Liver (tissue), 3 donors: Measurements from ENCODE around the gene MN1.

Experiments
- EGR1 ChIP-seq, 2 donors: IDR thresholded peaks; 2 replicates each; pipeline ENCODE4 v1.6.1; 2016 to 2018; ENCODE audit warnings: antibody characterized with exemption in 2 of 2, low read depth in 2 of 2
- GABPA ChIP-seq, 2 donors: IDR thresholded peaks in 1 of 2; conservative IDR thresholded peaks in 1 of 2; 2 replicates each; pipeline ENCODE4 v1.6.1; 2016; ENCODE audit warnings: antibody characterized with exemption in 2 of 2, mild to moderate bottlenecking in 1 of 2, moderate library complexity in 1 of 2
- HNF4A ChIP-seq, 2 donors: conservative IDR thresholded peaks; 2 replicates each; pipeline ENCODE4 v1.6.1; 2016; ENCODE audit warnings: antibody characterized with exemption in 2 of 2, mild to moderate bottlenecking in 2 of 2
- JUND ChIP-seq, 2 donors: IDR thresholded peaks; 2 replicates each; pipeline ENCODE4 v1.6.1; 2016; ENCODE audit warnings: antibody characterized with exemption in 2 of 2
- MAX ChIP-seq: IDR thresholded peaks from 2 replicates; pipeline ENCODE4 v1.6.1; 2016; ENCODE audit warnings: antibody characterized with exemption
- REST ChIP-seq: IDR thresholded peaks from 2 replicates; pipeline ENCODE4 v1.6.1; 2016; ENCODE audit warnings: antibody characterized with exemption, mild to moderate bottlenecking
- SP1 ChIP-seq: IDR thresholded peaks from 2 replicates; pipeline ENCODE4 v1.6.1; 2018; ENCODE audit warnings: antibody characterized with exemption, mild to moderate bottlenecking
- TAF1 ChIP-seq: conservative IDR thresholded peaks from 2 replicates; pipeline ENCODE4 v1.6.1; 2016; ENCODE audit warnings: antibody characterized with exemption, mild to moderate bottlenecking
- YY1 ChIP-seq: IDR thresholded peaks from 2 replicates; pipeline ENCODE4 v1.6.1; 2016; ENCODE audit warnings: antibody characterized with exemption, mild to moderate bottlenecking
- ZBTB33 ChIP-seq: IDR thresholded peaks from 2 replicates; pipeline ENCODE4 v1.6.1; 2016; ENCODE audit warnings: antibody characterized with exemption
- TF ChIP-seq, protein P1 (sequence below): fragments of 150-350 bp; IDR thresholded peaks from 2 replicates; pipeline ENCODE4 v1.5.1; 2017; ENCODE audit warnings: improper control_type of control experiment, low read depth, low read length; ENCODE audit not compliant: missing input control
- TF ChIP-seq, protein P2 (sequence below): IDR thresholded peaks from 2 replicates; pipeline ENCODE4 v1.6.1; 2016; ENCODE audit warnings: antibody characterized with exemption
- donor health status: healthy.
- donor health status: healthy.

DNA sequence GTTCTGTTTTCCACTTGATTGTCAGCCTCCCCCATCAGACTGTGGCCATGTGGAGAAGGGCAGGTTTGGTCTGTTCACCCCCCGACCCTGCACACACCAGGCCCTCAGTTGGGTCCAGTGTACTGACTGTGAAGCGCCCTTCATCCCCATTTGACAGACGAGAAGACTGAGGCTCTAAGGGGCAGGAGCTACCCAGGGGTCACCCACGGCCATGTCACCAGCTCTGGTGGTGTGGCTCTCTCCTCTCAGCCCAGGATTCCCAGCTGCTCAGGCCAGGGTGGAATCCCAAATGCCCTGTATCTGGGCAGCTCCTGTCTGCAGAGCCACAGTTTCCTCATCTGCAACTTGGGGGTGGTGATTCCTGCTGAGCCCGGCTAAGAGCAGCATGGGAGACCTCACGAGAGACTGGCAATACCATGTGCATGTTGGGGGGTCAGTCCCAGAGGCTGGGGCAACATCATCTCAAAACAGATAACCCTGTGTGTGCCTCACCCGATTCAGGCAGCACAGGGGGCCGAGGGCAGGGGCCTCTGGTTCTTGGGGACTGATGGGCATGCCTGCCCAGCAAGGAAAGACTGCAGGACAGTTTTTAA is 46.6 kb downstream of the MN1 start:
- TF ChIP-seq, protein P1, sequence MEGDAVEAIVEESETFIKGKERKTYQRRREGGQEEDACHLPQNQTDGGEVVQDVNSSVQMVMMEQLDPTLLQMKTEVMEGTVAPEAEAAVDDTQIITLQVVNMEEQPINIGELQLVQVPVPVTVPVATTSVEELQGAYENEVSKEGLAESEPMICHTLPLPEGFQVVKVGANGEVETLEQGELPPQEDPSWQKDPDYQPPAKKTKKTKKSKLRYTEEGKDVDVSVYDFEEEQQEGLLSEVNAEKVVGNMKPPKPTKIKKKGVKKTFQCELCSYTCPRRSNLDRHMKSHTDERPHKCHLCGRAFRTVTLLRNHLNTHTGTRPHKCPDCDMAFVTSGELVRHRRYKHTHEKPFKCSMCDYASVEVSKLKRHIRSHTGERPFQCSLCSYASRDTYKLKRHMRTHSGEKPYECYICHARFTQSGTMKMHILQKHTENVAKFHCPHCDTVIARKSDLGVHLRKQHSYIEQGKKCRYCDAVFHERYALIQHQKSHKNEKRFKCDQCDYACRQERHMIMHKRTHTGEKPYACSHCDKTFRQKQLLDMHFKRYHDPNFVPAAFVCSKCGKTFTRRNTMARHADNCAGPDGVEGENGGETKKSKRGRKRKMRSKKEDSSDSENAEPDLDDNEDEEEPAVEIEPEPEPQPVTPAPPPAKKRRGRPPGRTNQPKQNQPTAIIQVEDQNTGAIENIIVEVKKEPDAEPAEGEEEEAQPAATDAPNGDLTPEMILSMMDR: no peak
- TF ChIP-seq TAF1 (no peak), EGR1 (IDR thresholded peaks at IDR 0.05; ENCODE audit: low read depth in 2 of 2) (no peak), JUND (IDR thresholded peaks at IDR 0.05) (no peak), REST (no peak), MAX (no peak), HNF4A (conservative IDR thresholded peaks at IDR 0.05) (no peak), ZBTB33 (no peak), YY1 (no peak), SP1 (no peak), GABPA (IDR thresholded peaks at IDR 0.05 in 1 of 2, conservative IDR thresholded peaks at IDR 0.05 in 1 of 2) (no peak)
- TF ChIP-seq, protein P2, sequence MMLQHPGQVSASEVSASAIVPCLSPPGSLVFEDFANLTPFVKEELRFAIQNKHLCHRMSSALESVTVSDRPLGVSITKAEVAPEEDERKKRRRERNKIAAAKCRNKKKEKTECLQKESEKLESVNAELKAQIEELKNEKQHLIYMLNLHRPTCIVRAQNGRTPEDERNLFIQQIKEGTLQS: no peak
